GM21526 (cell line): Measurements from ENCODE around the gene TMEM125.

Experiments
- ATAC-seq: cut with Tn5 transposase; IDR thresholded peaks from one replicate; pipeline ENCODE4 v1.9.1; 2021; ENCODE audit warnings: moderate library complexity; ENCODE audit not compliant: unreplicated experiment, low FRiP score

TMEM125 gene

GRCh38 chr1:43307458-43308158 is 37.8 kb downstream of the TMEM125 start:
- ATAC-seq = no peak

GRCh38 chr1:43308635-43309404 is 39.0 kb downstream of the TMEM125 start:
- ATAC-seq = no peak

- no peak for ATAC-seq
These were observed 39.7 kb downstream of the TMEM125 start for GRCh38 chr1:43309405-43310025.

- no peak for ATAC-seq
These were observed 41.7 kb downstream of the TMEM125 start for GRCh38 chr1:43311521-43311920.

- no peak for ATAC-seq
These were observed 42.4 kb downstream of the TMEM125 start for GRCh38 chr1:43312212-43312623.

- no peak for ATAC-seq
These were observed 43.1 kb downstream of the TMEM125 start for GRCh38 chr1:43312663-43313515.

- no peak for ATAC-seq
These were observed 44.0 kb downstream of the TMEM125 start for GRCh38 chr1:43313771-43314170.

GRCh38 chr1:43314233-43314632 is 44.5 kb downstream of the TMEM125 start:
- ATAC-seq = no peak

DNA sequence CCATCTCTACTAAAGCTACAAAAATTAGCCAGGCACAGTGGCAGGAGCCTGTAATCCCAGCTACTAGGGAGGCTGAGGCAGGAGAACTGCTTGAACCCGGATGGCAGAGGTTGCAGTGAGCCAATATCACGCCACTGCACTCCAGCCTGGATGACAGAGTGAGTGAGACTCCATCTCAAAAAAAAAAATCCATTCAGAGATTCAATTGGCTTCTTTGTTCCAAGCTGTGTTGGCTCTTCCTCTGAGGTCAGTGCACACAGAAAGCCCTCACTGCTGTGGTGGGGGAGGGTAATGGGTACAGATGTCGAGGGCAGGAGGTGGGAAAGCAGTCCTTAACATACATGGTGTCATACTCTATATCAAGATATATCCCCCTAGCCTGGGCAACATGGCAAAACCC is 45.7 kb downstream of the TMEM125 start:
- ATAC-seq = no peak

- ATAC-seq = no peak
These were observed 46.4 kb downstream of the TMEM125 start for GRCh38 chr1:43315963-43316737.

- ATAC-seq = no peak
These were observed 47.1 kb downstream of the TMEM125 start for GRCh38 chr1:43316738-43317520.

- no peak for ATAC-seq
These were observed 48.2 kb downstream of the TMEM125 start for GRCh38 chr1:43317817-43318471.

GRCh38 chr1:43318831-43319230 is 49.0 kb downstream of the TMEM125 start:
- ATAC-seq = no peak

GRCh38 chr1:43319288-43319687 is 49.5 kb downstream of the TMEM125 start:
- no peak for ATAC-seq

GRCh38 chr1:43319766-43320165 is 50.0 kb downstream of the TMEM125 start:
- ATAC-seq = no peak

- ATAC-seq = no peak
These were observed 51.6 kb downstream of the TMEM125 start for GRCh38 chr1:43321331-43321891.

- no peak for ATAC-seq
These were observed 52.7 kb downstream of the TMEM125 start for GRCh38 chr1:43322506-43322905.
